ENCODE data around the gene DLG2. TPM values are rescaled to one million over a fixed set of nuclear protein-coding genes. Genes with fewer than 3 reads are reported as not detected.

Gene DLG2
- total and polyA plus RNA-seq, 2 of the 8 experiments (the other 6 are each of a cell fraction or from before 2014, with no cell fraction given), result 1.7 to 14.3 TPM

DNA sequence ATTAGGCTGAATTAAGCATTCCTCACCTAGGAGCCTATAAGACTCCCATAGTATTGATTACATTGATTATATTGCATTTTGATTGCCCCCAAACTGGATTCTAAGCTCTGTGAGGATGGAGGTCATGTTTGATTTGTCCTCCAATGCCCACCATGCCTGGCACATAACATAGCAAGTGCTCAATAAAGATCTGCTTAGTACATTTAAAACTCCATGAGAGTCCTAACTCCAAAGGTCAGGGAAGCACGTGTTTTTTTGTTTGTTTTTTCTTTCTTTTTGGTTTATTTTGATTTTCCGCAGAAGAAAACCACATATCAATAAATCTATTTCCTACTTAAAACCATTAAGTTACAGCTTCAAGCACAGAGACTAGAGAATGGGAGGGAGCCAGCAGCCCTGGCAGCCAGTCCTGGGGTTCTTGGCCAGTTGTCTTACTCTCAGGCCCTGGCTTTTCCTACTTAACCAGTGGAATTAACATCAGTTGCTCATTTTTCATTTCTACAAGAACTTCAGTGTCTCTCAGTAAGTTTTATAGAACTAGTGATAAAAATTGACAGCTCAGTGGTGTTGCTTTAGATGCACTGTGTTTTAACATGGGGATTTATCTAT lies 1911.1 kb downstream of the DLG2 start:
- no peak overlapping the region for H2BK20ac ChIP-seq (ENCODE audit: low read length)
- H3K18ac ChIP-seq (ENCODE audit: extremely low read depth, low read length), result no peak overlapping the region
- H4K20me1 ChIP-seq (replicated peaks in 1 of 2; ENCODE audit: control insufficient read depth in 1 of 2, insufficient read depth in 2 of 2, low read length in 2 of 2), result no peaks in the 10 kb centered on the region
- no peak overlapping the region for H4K91ac ChIP-seq (replicated peaks; ENCODE audit: insufficient read length, low read length)
- no peaks in the 10 kb centered on the region for H3K79me2 ChIP-seq (ENCODE audit: control insufficient read depth in 1 of 2, insufficient read depth in 2 of 2, low read length in 2 of 2)
- no peaks in the 10 kb centered on the region; a peak in 1 of 7 replicates for H3K27me3 ChIP-seq (replicated peaks in 1 of 4; ENCODE audit: control insufficient read depth in 3 of 4, extremely low read depth in 1 of 4, insufficient read depth in 3 of 4, low read length in 3 of 4)
- H2BK5ac ChIP-seq (ENCODE audit: low read depth, low read length), result no peak overlapping the region
- no peak overlapping the region for H3K23ac ChIP-seq (ENCODE audit: insufficient read length)
- no peaks in the 10 kb centered on the region for H3K9me3 ChIP-seq (ENCODE audit: insufficient read depth in 2 of 2, low read depth in 1 of 2, low read length in 1 of 2)
- FAIRE-seq (no peak), DNase-seq (ENCODE audit: low read depth in 1 of 2, low spot score in 2 of 2) (no peak)
- no peak overlapping the region for H2AFZ ChIP-seq (ENCODE audit: low read length)
- 90% methylated on average over 2 of the region's 2 CpGs; no CpG with 5 or more reads in 1 of the 2 experiments for WGBS, 2 experiments (ENCODE audit: extremely low coverage in 1 of 2, insufficient coverage in 1 of 2, insufficient read length in 1 of 2, insufficient replicate concordance in 2 of 2, low coverage in 1 of 2, low lambda C conversion rate in 2 of 2, missing lambda C conversion rate in 1 of 2)
- H2BK120ac ChIP-seq (replicated peaks; ENCODE audit: low read depth, low read length), result no peak overlapping the region
- H3K36me3 ChIP-seq (ENCODE audit: control insufficient read depth in 2 of 4, insufficient read depth in 4 of 4, low read length in 3 of 4), result no peaks in the 10 kb centered on the region
- no peaks in the 10 kb centered on the region for H3K23me2 ChIP-seq (ENCODE audit: low read depth, low read length)
- no peak overlapping the region for H3K56ac ChIP-seq (replicated peaks; ENCODE audit: insufficient read length, low read depth, low read length)
- H2AK5ac ChIP-seq (ENCODE audit: low read depth, low read length), result no peak overlapping the region
- H3K14ac ChIP-seq (ENCODE audit: insufficient read length), result no peak overlapping the region
- no peak overlapping the region for H3K27ac ChIP-seq (ENCODE audit: low read depth, low read length)
- H4K5ac ChIP-seq (ENCODE audit: insufficient read length, low read depth, low read length), result no peak overlapping the region
- H4K8ac ChIP-seq (ENCODE audit: extremely low read depth, insufficient read depth, low read length), result no peak overlapping the region
- no peak overlapping the region for H3K9ac ChIP-seq (replicated peaks in 1 of 4; ENCODE audit: extremely low read depth in 1 of 4, low read depth in 3 of 4, low read length in 3 of 4)
- H3K4me3 ChIP-seq (ENCODE audit: extremely low read depth in 1 of 4, insufficient read depth in 2 of 4, low read depth in 3 of 4, low read length in 4 of 4), result no peak overlapping the region
- H2BK15ac ChIP-seq (ENCODE audit: low read length), result no peak overlapping the region
- H3K4ac ChIP-seq (replicated peaks; ENCODE audit: insufficient read length, low read depth, low read length), result no peak overlapping the region
- no peaks in the 10 kb centered on the region for H3K79me1 ChIP-seq (ENCODE audit: low read depth, low read length)
- ChIA-PET POLR2A (ENCODE audit: partially characterized antibody) (no interaction called here), CTCF (ENCODE audit: partially characterized antibody) (interaction anchor here (0.6 to 1.4 kb wide), 2 partner anchors 100 to 174 kb away, joined by 3 to 4 read pairs; no protein-coding TSS in a partner anchor)
- no peak overlapping the region for H3K4me2 ChIP-seq (ENCODE audit: insufficient read depth in 1 of 2, low read depth in 2 of 2, low read length in 2 of 2)
- TF ChIP-seq FOSL1 (IDR thresholded peaks at IDR 0.05; ENCODE audit: insufficient read depth, low read depth, low read length), result no peak
- TF ChIP-seq SIN3A (conservative IDR thresholded peaks at IDR 0.05 in 1 of 2, IDR thresholded peaks at IDR 0.05 in 1 of 2; ENCODE audit: low read depth in 1 of 2, low read length in 2 of 2), result no peak
- TF ChIP-seq POLR2AphosphoS5 (IDR thresholded peaks at IDR 0.05; ENCODE audit: low read depth, low read length), result no peak
- H3K4me1 ChIP-seq (replicated peaks in 1 of 4; ENCODE audit: control insufficient read depth in 3 of 4, insufficient read depth in 4 of 4, low read length in 3 of 4), result peaks cover 3 to 5% (median 4%) of the 10 kb centered on the region in 4 experiments; a peak in 3 of 7 replicates
- H2BK12ac ChIP-seq (ENCODE audit: low read depth, low read length), result no peak overlapping the region
